Measurements from ENCODE around the gene PARL.

Gene PARL

DNA sequence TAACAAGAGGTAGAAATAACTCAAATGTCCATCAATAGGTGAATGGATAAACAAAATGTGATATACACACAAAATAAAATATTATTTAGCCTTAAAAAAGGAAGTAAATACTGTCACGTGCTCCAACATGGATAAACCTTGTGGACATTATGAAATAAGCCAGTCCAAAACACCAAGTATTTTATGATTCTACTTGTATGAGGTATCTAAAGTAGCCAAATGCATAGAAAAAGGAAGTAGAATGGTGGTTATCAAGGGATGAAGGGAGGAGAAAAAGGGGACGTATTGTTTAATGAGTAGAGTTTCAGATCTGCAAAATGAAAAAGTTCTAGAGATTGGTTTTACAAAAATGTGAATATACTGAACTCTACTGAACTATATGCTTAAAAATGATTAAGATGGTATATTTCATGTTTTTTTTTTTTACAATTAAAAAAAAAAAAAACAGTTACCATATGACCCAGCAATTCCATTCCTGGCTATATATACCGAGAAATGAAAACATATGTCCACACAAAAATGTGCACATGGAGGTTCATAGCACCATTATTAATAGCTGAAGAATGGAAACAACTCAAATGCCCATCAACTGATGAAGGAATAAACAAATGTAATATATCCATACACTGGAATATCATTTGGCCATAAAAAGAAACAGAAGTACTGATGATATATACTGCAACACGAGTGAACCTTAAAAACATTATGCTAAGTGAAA lies 30.2 kb downstream of the PARL start:
- TF ChIP-seq GATA2 (IDR thresholded peaks at IDR 0.05; ENCODE audit: low read depth, low read length) (no peak), GATA3 (IDR thresholded peaks at IDR 0.05; ENCODE audit: low read depth, low read length) (no peak)

DNA sequence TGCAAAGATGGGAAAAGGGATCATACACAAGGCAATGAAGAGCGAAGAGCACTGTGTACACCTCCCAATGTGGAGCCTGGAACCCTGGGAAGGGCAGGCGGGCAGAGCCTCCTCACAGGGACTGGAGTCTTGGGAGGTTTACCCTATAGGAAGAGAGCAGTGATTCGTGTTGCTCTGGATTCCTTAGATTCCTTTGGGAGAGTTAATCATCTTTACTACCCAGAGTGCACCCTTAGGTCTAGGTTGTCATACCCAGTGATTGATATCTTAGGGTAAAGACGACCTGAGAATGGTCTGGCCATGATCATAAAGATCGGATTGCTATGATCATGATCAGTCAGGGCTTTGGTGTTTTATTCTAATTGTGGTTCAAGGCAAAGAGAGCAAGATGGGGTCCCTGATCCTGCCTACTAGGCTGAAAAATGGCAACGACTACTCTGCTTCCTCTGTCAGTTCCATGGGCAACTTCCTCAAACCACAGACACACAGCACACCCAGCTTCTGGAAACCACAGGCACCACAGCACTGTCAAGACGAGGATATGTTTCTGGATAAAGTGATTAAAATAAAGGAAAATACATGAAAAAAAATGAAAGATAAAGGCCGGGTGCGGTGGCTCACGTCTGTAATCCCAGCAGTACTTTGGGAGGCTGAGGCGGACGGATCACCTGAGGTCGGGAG lies 38.9 kb downstream of the PARL start:
- no peak for TF ChIP-seq GATA3 (IDR thresholded peaks at IDR 0.05; ENCODE audit: low read depth, low read length)
- TF ChIP-seq GATA2 (IDR thresholded peaks at IDR 0.05; ENCODE audit: low read depth, low read length), result no peak

DNA sequence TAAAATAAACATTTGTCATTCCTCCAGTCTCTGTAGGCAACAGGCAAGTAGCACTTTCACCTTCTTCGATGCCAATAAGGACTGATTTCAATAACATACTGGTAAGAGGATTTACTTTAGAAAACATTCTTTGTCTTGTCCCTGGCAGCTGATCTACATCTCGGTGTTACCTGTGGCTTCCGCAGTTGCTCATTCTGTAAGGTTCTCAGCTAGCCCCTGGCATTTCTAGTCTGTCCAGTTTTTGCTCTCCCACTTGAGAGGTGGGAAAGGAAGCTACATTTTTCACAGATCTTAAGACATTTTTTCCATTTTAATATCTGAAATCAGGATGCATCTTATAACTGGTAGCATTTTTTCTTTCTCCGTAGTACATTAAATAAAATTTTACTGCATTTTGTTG lies 39.6 kb downstream of the PARL start:
- TF ChIP-seq GATA3 (IDR thresholded peaks at IDR 0.05; ENCODE audit: low read depth, low read length), result no peak
- TF ChIP-seq GATA2 (IDR thresholded peaks at IDR 0.05; ENCODE audit: low read depth, low read length), result no peak

DNA sequence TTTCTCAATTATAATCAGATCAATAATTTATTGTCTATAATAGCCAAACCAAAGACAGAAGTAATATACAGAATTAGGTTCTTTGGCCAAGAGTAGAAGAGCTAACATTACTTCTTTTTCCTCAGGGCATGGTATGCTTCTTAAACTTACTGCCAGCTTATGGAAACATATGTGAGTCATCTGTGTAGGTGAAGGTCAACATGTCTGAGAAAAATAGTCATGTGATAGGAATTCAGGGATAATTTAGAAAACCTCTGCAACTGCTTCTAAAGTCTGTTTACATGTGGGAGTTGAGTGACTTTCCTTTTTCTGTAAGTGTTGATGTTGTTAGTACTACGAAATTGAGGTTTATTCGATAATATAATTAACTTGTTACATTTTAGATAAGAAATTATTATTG lies 40.1 kb downstream of the PARL start:
- TF ChIP-seq GATA3 (IDR thresholded peaks at IDR 0.05; ENCODE audit: low read depth, low read length) (no peak), GATA2 (IDR thresholded peaks at IDR 0.05; ENCODE audit: low read depth, low read length) (no peak)

DNA sequence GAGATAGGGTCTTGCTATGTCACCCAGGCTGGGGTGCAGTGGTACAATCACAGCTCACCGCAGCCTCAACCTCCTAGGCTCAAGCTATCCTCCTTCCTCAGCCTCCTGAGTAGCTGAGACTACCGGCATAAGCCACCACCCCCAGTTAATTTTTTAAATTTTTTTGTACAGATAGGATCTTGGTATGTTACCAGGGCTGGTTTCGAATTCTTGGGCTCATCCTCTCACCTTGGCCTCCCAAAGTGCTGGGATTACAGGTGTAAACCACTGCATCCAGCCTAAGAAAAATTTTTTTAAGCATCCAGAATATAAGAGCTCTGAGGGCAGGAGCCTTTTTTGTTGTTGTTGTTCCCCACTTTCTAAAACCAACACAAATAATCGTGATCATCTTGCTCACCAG lies 44.9 kb downstream of the PARL start:
- TF ChIP-seq GATA3 (IDR thresholded peaks at IDR 0.05; ENCODE audit: low read depth, low read length), result no peak
- no peak for TF ChIP-seq GATA2 (IDR thresholded peaks at IDR 0.05; ENCODE audit: low read depth, low read length)

DNA sequence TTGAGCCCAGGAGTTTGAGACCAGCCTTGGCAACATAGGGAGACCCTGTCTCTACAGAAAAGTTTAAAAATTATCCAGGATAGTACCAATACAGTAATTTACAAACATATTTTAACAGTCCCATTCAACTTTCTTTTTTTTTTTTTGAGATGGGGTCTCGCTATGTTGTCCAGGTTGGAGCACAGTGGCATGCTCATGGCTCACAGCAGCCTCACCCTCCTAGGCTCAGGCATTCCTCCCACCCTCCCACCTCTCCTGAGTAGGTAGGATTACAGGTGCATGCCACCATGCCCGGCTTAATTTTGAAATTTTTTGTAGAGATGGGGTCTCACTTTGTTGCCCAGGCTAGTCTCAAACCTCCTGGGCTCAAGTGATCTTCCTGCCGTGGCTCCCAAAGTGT lies 46.8 kb downstream of the PARL start:
- TF ChIP-seq GATA2 (IDR thresholded peaks at IDR 0.05; ENCODE audit: low read depth, low read length) (no peak), GATA3 (IDR thresholded peaks at IDR 0.05; ENCODE audit: low read depth, low read length) (no peak)

DNA sequence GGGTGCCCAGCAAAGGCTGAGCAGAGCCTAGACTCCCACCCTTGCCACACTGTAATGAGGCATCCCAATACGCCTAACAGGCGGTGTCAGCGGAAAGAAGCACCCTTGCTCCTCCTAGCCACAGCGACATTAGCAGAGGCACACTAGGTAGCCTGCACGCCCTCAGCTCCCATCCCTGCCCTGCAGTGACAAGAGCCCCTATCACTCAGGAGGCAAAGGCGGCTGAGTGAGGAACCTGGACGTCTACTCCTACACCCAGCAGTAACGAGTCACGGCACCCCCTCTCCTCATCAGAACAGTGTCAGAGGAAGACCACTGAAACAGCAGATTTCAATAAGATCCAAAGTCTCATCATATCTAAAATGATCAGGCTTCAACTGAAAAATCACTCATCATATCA lies 47.3 kb downstream of the PARL start:
- TF ChIP-seq GATA2 (IDR thresholded peaks at IDR 0.05; ENCODE audit: low read depth, low read length) (no peak), GATA3 (IDR thresholded peaks at IDR 0.05; ENCODE audit: low read depth, low read length) (no peak)

DNA sequence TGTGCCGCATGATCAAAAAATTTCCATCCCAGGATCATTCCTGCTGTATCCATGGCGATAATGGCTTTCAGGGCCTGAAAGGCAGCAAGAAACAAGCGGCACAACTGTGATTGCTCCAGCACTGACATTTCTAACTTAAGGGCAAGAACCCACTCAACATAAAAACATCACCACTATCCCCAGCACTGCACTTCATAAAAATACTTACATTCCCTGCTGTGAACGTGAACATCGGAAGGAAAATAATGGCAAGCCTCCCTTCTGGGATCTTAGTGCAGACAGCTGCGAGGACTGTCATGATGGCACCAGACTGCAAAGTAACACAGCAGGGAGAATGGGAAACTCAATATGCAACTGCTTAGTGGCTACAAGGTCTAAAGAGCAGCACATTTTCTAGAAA lies 51.2 kb downstream of the PARL start:
- TF ChIP-seq GATA2 (IDR thresholded peaks at IDR 0.05; ENCODE audit: low read depth, low read length) (no peak), GATA3 (IDR thresholded peaks at IDR 0.05; ENCODE audit: low read depth, low read length) (no peak)

DNA sequence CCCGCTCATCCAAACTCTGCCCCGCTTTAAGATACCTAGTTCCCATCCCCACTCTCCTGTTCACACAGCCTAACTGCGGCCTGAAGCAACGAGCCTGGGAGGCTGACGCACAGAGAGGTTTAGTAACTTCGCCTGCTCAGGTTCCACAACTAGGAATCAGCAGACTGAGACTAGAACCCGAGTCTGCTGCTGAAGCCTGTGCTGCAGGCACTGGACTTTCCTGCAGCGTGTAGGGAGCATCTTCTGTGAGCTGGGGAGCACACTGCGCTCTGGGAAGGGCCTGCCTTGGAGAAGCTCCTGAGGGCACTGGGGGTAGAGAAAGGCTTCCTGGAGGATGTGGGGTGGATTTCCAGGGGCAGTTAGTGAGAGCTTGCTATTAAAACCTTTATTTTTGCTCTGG lies 54.5 kb downstream of the PARL start:
- TF ChIP-seq GATA3 (IDR thresholded peaks at IDR 0.05; ENCODE audit: low read depth, low read length) (no peak), GATA2 (IDR thresholded peaks at IDR 0.05; ENCODE audit: low read depth, low read length) (no peak)

DNA sequence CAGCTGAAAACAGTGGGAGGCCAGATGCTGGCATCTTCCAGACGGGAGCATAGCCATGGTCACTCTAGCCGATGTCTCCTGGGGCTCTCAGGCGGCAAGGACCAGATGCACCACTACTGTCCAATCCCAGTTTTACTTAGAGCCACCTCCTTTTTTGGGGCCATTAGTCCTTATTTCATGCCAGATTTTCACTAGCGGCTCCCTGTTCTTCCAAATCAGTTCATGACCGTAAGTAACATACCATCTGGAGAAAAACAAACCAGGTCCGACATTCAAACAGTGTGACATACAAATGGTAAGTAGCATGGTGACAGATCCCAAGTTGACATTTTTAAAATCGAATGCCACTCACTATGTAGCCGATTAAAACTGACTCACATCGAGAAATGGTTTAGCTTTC lies 55.2 kb downstream of the PARL start:
- TF ChIP-seq GATA3 (IDR thresholded peaks at IDR 0.05; ENCODE audit: low read depth, low read length) (no peak), GATA2 (IDR thresholded peaks at IDR 0.05; ENCODE audit: low read depth, low read length) (no peak)

DNA sequence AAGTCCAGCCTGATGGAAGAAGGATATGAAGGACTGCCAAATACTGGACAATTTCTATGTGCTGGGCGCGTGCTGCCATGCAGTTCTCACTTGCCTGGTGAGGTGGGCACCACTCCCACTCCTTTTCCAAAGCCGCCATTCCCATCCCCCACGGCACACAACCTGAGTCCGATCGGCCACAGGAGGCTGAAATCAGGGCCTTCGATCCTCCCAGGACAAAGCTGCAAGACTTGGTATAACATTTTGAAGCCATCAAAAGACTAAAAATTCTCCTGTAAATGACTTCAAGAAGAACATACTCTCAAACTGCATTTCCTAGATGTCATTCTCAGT lies 56.2 kb downstream of the PARL start:
- no peak for TF ChIP-seq GATA3 (IDR thresholded peaks at IDR 0.05; ENCODE audit: low read depth, low read length)
- TF ChIP-seq GATA2 (IDR thresholded peaks at IDR 0.05; ENCODE audit: low read depth, low read length), result no peak

DNA sequence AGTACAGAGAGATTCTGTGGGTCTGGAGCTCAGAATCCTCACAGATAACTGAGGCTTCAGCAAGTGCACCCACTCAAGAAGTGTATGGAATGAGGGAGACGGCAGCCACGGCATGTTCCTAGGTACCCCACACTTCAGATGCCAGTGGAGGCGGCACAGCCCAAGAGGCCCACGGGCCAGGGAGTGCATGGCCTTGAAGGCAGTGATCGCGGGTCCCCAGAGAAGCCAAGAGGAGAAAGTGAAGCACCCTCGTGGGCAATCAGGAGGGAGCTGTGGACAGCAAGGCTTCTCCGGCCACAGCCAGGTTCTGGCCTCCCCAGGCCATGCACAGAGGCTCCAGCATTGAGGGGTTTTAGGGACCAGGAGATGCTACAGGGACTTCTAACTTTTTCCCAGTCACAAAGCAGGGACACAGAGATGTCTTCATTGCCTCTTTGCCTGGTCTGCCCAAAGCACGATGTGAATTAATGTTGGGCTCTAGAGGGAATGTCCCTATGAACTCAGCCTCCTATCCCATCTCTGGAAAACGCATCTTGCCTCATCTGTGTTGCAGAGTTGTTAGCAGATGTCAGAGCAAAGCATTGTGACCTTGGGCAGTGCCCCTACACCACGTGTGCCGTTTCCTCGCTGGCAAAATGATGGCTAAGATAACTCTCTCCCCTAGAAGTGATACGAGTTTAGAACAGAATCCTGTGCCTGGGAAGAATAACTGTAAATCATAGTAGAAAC lies 56.7 kb downstream of the PARL start:
- TF ChIP-seq GATA2 (IDR thresholded peaks at IDR 0.05; ENCODE audit: low read depth, low read length) (peak; percentile 87), GATA3 (IDR thresholded peaks at IDR 0.05; ENCODE audit: low read depth, low read length) (no peak; the same call in 1 of the 2 replicates)

DNA sequence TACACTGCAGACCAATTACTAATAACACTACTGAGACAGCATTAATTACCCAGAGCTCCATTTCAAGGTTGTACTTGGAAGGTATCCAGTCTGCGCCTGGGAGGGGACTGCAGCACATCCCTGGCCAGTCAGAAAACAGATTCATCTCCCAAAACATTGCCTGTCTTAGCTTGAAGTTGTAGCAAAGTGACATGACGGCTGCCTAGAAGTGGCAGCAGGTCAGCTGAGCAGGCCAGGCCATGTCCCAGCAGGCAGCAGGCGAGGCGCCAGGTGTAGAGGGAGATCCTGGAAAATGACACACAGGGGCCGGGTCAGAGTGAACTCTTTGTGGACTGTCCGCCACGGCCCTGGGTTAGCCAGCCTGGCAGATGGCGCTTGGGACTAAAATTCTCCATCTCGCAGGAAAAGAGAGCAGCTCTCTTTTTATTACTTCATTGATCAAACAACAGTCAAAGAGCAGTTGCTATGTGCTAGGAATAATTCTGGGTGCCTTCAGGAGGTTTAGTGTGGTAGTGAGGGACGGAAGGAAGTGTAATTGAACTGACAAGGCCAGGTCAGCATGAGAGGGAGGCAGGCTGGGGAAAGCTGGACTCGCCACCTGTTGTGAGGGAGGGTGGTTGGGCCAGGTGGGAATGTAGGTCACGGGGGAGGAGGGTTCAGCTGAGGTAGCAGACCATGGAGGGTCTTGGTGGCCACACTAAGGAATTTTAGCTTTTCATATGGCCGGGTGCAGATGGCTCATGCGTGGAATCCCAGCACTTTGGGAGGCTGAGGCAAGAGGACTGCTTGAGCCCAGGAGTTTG lies 58.0 kb downstream of the PARL start:
- no peak for TF ChIP-seq GATA3 (IDR thresholded peaks at IDR 0.05; ENCODE audit: low read depth, low read length)
- TF ChIP-seq GATA2 (IDR thresholded peaks at IDR 0.05; ENCODE audit: low read depth, low read length), result no peak
